K562 (cell line): ENCODE data around the gene BLTP3A. TPM values are rescaled to one million over a fixed set of nuclear protein-coding genes. Genes with fewer than 3 reads are reported as not detected.

ENCODE experiments used
- AFF1 ChIP-seq, 2 experiments: fragments of 450-650 bp; IDR thresholded peaks; 2 replicates each; pipeline ENCODE4 v1.6.1; 2018; ENCODE audit warnings: mild to moderate bottlenecking in 2 of 2, low read depth in 1 of 2; ENCODE audit not compliant: partially characterized antibody in 2 of 2
- CEBPG ChIP-seq, 3 experiments: fragments of 200-800 bp in 1 of 3; sonication (Bioruptor generic) in 1 of 3; sonication (generic) in 1 of 3; formaldehyde crosslinking in 1 of 3; IDR thresholded peaks in 2 of 3; conservative IDR thresholded peaks in 1 of 3; 2 replicates each; pipeline versions ENCODE4 v1.6.1 to v1.8.0; 2016 to 2022; ENCODE audit warnings: missing compliant biosample characterization in 2 of 3, missing genetic modification characterization in 2 of 3, mild to moderate bottlenecking in 1 of 3, missing genetic modification reagents in 1 of 3
- DPF2 ChIP-seq: fragments of 450-650 bp; IDR thresholded peaks from 2 replicates; pipeline ENCODE4 v1.6.1; 2016
- FOXK2 ChIP-seq, 2 experiments: fragments of 450-650 bp; IDR thresholded peaks in 1 of 2; conservative IDR thresholded peaks in 1 of 2; 2 replicates each; pipeline ENCODE4 v1.6.1; 2016; ENCODE audit warnings: low read depth in 2 of 2, mild to moderate bottlenecking in 1 of 2
- GATA2 ChIP-seq: sonication (generic); formaldehyde crosslinking; IDR thresholded peaks from 2 replicates; pipeline ENCODE4 v1.4.0; 2020; ENCODE audit warnings: mild to moderate bottlenecking, missing genetic modification reagents
- HMBOX1 ChIP-seq: sonication (generic); IDR thresholded peaks from 2 replicates; pipeline ENCODE4 v1.6.1; 2016
- ID3 ChIP-seq, 2 experiments: fragments of 250-450 bp in 1 of 2; fragments of 450-650 bp in 1 of 2; sonication (Bioruptor Pico) in 1 of 2; IDR thresholded peaks; 2 replicates each; pipeline versions ENCODE4 v1.6.1 to v1.8.0; 2016 to 2021; ENCODE audit warnings: mild to moderate bottlenecking in 2 of 2, moderate library complexity in 2 of 2, missing compliant biosample characterization in 1 of 2, missing genetic modification characterization in 1 of 2
- JUN ChIP-seq, 2 experiments: sonication (generic) in 1 of 2; formaldehyde crosslinking in 1 of 2; IDR thresholded peaks; 2 replicates each; pipeline versions ENCODE4 v1.6.1 to v1.8.0; 2012 to 2022; ENCODE audit warnings: borderline replicate concordance in 2 of 2, mild to moderate bottlenecking in 2 of 2, improper control_type of control experiment in 1 of 2, low read depth in 1 of 2, low read length in 1 of 2, missing genetic modification reagents in 1 of 2
- LEF1 ChIP-seq: fragments of 450-650 bp; IDR thresholded peaks from 2 replicates; pipeline ENCODE4 v1.6.1; 2016; ENCODE audit warnings: mild to moderate bottlenecking
- MECOM ChIP-seq: fragments of 250-450 bp; sonication (Bioruptor Pico); IDR thresholded peaks from 2 replicates; pipeline ENCODE4 v1.8.0; 2022; ENCODE audit warnings: inconsistent platforms
- MYNN ChIP-seq, 2 experiments: sonication (generic); formaldehyde crosslinking in 1 of 2; IDR thresholded peaks; 2 replicates each; pipeline versions ENCODE4 v1.5.0 to v1.6.1; 2016 to 2020; ENCODE audit warnings: antibody characterized with exemption in 1 of 2, missing genetic modification reagents in 1 of 2
- NRF1 ChIP-seq, 2 experiments: fragments of 450-650 bp; IDR thresholded peaks in 1 of 2; conservative IDR thresholded peaks in 1 of 2; 2 replicates each; pipeline ENCODE4 v1.6.1; 2014; ENCODE audit warnings: mild to moderate bottlenecking in 2 of 2
- PRDM10 ChIP-seq: fragments of 450-650 bp; IDR thresholded peaks from 2 replicates; pipeline ENCODE4 v1.6.1; 2018; ENCODE audit not compliant: partially characterized antibody
- SMARCA4 ChIP-seq: fragments of 450-650 bp; IDR thresholded peaks from 2 replicates; pipeline ENCODE4 v1.6.1; 2016
- SMARCC2 ChIP-seq: fragments of 450-650 bp; IDR thresholded peaks from 2 replicates; pipeline ENCODE4 v1.6.1; 2017; ENCODE audit warnings: antibody characterized with exemption, moderate library complexity, mild to moderate bottlenecking, low read depth
- polyA plus RNA-seq, 8 experiments: library from polyadenylated mRNA; depleted of rRNA in 4 of 8; stranded (reverse) in 5 of 8; unstranded in 3 of 8; fragments of >200 nt; fragmentation: Nextera tagmentation in 2 of 8; fragmentation: Illumina TruSeq in 1 of 8; extraction: Ambion mirVana in 2 of 8; extraction: Trizol in 1 of 8; gene quantifications; 2 replicates each; pipeline versions ENCODE4 v1.2.1 to v1.2.3, GENCODE V29; 2011 to 2014; ENCODE audit warnings: inconsistent platforms in 1 of 8, missing spikeins in 1 of 8
- total RNA-seq, 7 experiments: library from RNA; depleted of rRNA in 6 of 7; stranded (reverse); fragments of >200 nt in 6 of 7; fragmentation: Illumina TruSeq in 2 of 7; extraction: Trizol in 2 of 7; gene quantifications; 2 replicates each; pipeline versions ENCODE4 v1.2.1 to v1.2.3, GENCODE V29; 2011 to 2021; ENCODE audit warnings: low replicate concordance in 1 of 7

Gene BLTP3A
- total and polyA plus RNA-seq, 9 of the 15 experiments (the other 6 are each of a cell fraction or from before 2014, with no cell fraction given) = 7.5 to 34.6 (median 15.5) TPM

GRCh38 chr6:34745277-34746103 lies 46.4 kb upstream of the BLTP3A start (continued):
- peak; percentile 86 for TF ChIP-seq PRDM10
- TF ChIP-seq JUN (IDR thresholded peaks at IDR 0.05; ENCODE audit: borderline replicate concordance, low read depth, low read length) = peak; percentile 97
- no peak for TF ChIP-seq JUN (CRISPR knock-in tag; IDR thresholded peaks at IDR 0.05; ENCODE audit: borderline replicate concordance)
- peak; percentile 94 for TF ChIP-seq SMARCC2
- TF ChIP-seq GATA2 (CRISPR knock-in tag) = peak; percentile 81
- TF ChIP-seq SMARCA4 = peak; percentile 95
- TF ChIP-seq MYNN (IDR thresholded peaks at IDR 0.05) = peak; percentile 11; the same call in 1 of the 2 replicates
- TF ChIP-seq MYNN (CRISPR knock-in tag; IDR thresholded peaks at IDR 0.05) = no peak
- TF ChIP-seq DPF2 = peak; percentile 97
- no peak for TF ChIP-seq MECOM (CRISPR knock-in tag)
- peak in 1 of 2 experiments; percentile 71 for TF ChIP-seq AFF1 (IDR thresholded peaks at IDR 0.05; ENCODE audit: low read depth in 1 of 2, partially characterized antibody in 2 of 2)
- no peak for TF ChIP-seq CEBPG (CRISPR knock-in tag; IDR thresholded peaks at IDR 0.05)
- TF ChIP-seq CEBPG (tag; conservative IDR thresholded peaks at IDR 0.05 in 1 of 2, IDR thresholded peaks at IDR 0.05 in 1 of 2) = 0 out of 4 replicates have a peak, but pooled peaks of 1 of the 2 experiments have one; percentile 27
- TF ChIP-seq FOXK2 (conservative IDR thresholded peaks at IDR 0.05 in 1 of 2, IDR thresholded peaks at IDR 0.05 in 1 of 2; ENCODE audit: low read depth in 2 of 2) = peak; percentile 12 to 34; a peak in 1 of 4 replicates
- no peak for TF ChIP-seq ID3 (CRISPR knock-in tag; IDR thresholded peaks at IDR 0.05)
- TF ChIP-seq ID3 (tag; IDR thresholded peaks at IDR 0.05) = 0 out of 2 replicates have a peak, but pooled peaks have one; percentile 47
- TF ChIP-seq HMBOX1 = peak; percentile 45; the same call in 1 of the 2 replicates
- TF ChIP-seq LEF1 = peak; percentile 73
- peak; percentile 43 to 54; a peak in 3 of 4 replicates for TF ChIP-seq NRF1 (conservative IDR thresholded peaks at IDR 0.05 in 1 of 2, IDR thresholded peaks at IDR 0.05 in 1 of 2)
